Activated CD4-positive, alpha-beta T cell treated with anti-CD3 and anti-CD28 coated beads, Interleukin-2, amount 50 U/mL, for 48 hours (primary cell): ENCODE measurements around the gene TMEM184A.
"Not testable (repeated sequence)": the region's sequence is repeated elsewhere in the genome, so short reads cannot be mapped to it uniquely, and the experiment has no call there.

ENCODE experiments used
- DNase-seq, 2 experiments: peaks; one replicate each; pipeline ENCODE4 v3.0.0-alpha.2; 2020

The TMEM184A gene

DNA sequence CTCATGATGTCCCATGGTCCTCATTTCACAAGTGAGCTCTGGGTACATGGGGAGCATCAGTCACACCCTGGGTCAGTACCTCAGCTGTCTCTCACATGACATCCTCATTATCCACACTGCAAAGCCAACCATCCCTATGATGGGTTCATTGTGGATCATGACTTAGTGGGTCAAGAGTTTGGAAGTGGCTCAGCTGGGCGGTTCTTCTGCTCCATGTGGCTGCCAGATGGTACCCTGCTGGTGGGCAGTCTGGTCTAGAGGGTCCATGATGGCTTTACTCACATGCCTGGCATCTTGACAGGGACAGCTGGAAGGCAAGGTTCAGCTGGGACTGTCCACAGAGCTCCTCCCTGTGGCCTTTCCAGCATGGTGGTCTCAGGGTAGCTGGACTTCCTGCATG, 33.0 kb upstream of the TMEM184A start:
- DNase-seq: no peak

DNA sequence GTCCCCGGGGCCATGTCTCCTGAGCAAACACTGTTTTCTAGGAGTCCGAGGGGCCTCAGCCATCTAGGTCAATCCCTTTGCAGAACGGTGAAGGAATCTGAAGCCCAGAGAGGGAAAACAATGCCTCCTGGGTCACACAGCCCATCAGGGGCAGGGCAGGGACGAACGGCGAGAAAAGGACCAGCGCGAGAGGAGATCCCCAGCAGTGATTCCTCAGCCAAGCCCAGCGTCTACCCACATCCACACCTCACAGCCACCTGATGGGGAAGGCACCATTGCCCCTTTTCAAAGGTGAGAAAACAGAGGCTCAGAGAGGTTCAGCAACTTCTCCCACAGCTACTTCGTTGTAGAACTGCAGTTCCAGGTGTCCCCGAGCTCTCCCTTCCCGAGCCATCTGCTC, 31.7 kb upstream of the TMEM184A start:
- DNase-seq: no peak

DNA sequence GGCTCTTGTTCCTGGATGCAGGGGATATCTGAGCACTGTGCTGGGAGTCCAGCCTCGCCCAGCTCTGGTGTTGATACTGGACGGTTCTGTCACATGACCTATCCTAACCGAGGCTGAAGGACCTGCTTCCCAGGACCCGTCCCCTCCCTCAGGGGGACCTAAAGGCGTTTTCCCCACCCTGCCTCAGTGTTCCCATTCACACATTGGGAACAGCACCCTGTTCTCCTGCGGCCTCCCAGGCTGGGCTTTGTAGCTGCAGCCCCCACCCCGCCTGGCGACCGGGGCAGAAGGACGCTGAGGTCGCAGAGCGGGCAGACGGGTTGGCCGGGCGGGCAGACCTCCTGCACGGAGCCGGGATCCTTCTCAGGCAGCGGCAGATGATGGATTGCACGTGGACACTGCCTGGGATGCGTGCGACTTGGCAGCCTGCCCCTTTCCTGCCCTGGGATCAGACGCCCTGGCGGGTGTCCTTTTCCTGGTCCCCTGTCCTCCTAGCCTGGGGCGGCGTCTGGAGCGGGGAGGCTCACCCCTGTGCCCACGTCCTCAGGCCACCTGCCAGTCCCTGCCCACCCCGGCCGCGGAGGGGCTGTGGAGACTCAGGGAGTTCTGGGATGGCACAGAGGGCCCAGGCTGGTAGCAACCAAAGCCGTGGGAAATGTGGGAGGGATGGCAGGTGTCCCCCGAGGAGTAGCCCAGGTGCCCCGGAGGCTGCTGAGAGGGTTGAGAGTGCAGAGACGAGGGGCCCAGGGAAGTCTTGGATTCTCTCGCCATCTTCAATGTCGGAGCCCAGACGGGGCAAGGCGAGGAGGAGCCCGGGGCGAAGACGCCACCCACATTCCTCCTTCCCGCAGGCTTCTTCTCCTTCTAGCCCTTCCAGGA, 31.1 kb upstream of the TMEM184A start:
- DNase-seq: no peak

DNA sequence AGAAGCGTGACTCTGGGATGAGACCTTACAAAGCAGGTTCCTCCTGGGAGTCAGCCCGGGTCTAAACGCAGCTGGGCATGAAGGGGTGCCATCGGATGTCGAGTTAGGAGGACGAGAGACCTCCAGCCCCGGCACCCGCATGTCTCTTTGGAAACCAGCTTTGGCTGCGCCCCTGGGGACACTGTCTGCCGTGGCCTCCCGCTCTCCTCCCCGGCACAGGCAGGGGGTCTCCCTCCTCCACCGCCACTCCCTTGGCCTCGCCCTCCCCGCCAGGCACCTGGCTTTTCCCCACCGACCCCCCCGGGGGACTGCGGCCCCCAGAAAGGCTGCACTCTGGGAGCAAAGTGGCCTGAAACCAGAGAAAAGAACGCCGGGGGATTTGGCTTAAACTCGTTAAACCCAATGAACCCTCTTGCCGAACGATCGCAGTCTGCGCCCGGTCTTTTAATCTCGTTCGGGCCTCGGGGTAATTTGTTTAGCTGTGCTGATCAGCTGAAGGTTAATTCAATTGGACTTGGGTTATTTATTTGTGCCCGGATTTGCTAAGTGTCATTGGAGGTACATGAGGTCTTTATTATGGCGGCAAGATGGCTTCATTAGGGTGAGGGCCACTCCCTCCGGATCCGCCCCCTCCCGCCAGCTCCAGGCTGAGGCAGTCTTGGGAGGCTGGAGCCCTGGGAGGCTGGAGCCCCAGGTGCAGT, 30.3 kb upstream of the TMEM184A start:
- DNase-seq: no peak

DNA sequence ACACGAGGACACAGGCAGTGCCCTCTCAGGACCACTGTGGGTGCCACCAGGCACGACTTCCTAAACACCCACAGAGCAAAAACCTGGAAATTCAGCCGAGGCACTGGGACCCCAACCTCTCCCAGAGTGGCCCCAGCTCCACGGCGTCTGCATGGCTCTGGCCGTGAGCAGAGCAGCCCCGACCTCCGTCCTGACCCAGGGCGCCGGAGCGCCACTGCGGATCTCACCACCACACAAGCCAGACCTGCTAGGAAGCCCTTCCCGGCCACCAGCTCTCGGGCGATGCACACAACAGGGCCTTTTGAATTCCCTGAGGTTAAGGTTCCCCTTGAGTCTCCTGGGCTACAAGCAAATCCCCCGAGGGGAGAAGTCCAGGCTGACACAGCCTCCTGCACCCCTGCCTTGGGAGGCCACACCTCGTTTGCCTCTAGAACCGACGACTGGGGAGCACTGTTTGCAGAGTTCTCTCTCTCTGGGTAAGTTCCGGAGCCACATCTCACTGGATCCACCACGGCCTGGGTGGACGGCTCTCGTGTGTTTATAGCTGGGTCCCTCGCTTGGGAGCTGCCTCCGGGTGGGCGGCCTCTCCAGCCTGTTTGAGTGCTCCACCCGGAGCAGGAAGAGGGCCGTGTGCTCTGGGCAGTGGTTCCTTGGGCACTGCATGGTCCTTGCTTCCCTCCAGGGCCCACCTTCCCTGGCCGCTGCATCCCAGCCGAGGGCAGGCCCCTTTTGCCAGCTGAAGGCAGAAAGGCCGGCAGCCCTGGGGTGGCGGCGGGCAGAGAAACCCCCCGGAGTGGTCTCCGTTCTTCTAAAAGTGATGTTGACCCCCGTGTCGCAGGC, 29.4 kb upstream of the TMEM184A start:
- DNase-seq: no peak

DNA sequence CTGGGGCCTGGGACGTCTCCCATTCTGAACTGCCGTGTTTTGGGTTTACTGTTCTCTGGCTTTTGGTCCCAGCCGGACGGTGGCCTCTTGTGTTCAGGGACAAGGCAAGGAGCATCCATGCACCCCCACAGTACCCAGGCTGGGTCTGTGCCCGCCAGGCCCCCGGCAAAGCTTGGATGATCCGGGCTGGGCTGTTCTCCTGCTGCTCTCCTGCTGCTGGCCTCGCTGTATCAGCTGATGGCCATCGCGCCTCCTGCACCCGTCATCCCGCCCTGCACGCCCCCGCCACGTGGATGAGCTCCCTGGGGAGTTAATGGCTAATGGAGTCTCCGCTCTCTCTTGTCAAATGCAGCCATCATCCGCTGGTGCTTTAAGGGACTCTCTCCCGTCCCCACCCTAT, 28.7 kb upstream of the TMEM184A start:
- no peak for DNase-seq

DNA sequence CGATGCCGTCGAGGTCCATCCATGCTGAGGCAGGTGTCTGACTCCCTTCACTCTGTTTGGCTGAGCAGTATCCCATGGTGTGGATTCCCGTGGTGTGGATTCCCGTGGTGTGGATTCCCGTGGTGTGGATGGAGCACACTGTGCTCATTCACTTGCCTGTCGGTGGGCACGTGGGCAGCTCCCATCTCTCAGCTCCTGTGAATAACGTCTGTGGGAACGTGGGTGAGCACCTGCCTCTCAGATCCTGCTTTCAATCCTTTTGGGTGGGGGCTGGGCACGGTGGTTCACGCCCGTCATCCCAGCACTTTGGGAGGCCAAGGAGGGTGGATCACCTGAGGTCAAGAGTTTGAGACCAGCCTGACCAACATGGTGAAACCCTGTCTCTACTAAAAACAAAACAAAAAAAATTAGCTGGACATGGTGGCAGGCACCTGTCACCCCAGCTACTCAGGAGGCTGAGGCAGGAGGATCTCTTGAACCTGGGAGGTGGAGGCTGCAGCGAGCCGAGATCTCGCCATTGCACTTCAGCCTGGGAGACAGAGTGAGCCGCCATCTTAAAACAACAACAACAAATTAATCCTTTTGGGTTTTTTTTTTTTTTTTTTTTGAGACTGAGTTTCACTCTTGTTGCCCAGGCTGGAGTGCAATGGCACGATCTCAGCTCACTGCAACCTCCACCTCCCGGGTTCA, 27.4 kb upstream of the TMEM184A start:
- not testable (repeated sequence) for DNase-seq

DNA sequence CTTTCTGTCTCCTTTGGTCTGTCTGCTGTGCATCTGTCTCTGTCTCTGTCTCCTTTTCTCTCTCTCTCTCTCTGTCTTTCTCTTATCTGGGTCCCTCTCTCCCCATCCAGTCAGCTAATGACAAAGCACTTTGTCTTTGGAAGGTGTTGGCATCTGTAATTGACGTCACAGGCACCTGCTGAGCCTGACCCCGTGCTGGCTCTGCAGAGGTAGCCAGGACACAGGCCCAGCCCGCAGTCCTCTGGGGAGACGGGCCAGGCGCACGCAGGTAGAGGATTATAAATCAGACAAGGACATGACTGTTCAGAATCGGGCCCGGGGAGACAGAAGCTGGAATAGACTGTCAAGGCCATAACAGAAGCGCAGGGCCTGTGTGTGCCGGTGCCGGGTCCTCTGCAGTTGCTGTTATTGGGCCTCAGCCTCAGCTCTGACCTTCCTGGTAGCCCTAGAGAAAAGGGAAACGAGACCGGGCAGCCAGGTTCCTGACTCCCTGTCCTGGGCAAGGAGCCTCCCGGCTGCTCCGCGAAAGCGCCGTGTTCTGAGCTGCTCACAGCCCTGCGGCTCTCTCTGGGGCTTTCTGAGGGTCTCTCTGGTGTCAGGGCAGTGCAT, 24.5 kb upstream of the TMEM184A start:
- no peak for DNase-seq

DNA sequence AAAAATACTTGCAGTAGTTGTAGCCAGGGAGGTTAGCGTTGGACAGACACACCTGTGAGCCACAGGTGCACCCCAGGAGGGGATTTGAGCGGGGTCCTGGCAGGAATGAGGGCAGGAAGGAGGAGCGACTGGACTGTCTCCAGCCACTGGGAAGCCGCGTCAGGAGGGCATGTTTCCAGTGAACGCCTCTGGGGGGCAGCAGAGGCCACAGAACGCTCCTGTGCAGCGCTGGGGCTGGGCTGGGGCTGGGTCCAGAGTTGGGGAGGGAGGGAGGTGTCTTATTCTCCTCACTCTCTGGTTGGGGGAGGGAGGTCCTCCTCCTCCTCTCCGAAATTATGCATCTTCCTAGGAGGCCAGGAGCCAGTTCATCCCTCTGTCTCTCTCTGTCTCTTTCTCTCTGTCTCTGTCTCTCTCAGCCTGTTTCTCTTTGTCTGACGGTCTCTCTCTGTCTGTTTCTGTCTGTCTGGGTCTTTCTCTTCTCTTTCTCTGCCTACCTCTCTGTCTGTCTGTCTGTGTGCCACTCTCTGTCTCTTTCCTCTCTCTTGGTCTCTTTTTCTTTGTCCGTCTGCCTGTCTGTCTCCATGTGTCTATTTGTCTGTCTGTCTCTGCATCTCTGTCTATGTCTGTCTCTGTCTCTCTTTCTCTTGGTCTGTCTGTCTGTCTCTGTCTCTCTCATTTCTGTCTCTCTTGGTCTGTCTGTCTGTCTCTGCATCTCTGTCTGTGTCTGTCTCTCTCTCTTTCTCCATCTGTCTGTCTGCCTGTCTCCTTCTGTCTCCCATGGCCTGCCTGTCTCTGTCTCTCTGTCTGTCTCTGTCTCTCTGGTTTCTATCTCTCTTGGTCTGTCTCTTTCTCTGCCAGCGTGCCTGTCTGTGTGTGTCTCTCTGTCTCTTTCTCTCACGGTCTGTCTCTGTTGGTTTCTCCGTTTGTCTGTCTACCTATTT, 23.7 kb upstream of the TMEM184A start:
- peak; percentile 75 to 82 for DNase-seq

DNA sequence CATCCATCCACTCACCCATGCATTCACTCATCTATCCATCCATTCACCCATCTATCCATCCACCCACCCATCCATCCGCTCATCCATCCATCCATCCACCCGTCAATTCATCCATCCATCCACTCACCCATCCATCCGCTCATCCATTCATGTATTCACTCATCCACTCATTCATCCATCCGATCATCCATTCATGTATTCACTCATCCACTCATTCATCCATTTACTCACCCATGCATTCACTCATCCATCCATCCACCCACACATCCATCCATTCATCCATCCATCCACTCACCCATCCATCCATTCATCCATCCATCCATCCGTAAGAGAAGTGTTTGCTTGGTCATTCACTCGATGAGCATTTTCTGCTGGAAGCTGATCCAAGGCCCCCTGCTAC, 22.5 kb upstream of the TMEM184A start:
- no peak for DNase-seq

DNA sequence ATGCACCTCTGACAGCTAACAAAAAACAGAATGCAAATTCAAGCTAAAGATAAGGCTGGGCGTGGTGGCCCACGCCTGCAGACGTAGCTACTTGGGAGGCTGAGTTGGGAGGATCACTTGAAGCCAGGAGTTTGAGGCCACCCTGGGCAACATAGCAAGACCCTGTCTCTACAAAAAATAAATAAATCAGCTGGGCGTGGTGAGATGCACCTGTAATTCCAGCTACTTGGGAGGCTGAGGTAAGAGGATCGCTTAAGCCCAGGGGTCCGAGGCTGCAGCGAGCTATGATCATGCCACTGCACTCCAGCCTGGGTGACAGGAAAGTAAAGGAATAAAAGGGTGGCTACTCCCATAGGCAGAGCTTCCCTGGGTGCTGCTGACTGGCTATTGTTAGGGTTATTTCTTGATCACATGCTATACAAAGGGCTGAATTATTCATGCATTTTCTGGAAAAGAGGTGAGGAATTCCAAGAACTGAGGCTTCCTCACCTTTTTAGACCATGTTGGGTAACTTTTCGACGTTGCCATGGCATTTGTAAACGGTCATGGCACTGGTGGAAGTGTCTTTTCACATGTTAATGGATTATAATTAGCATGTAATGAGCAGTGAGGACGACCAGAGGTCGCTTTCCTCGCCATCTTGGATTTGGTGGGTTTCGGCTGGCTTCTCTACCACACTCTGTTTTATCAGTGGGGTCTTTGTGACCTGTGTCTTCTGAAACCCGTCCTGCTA, 20.7 kb upstream of the TMEM184A start:
- DNase-seq: no peak

DNA sequence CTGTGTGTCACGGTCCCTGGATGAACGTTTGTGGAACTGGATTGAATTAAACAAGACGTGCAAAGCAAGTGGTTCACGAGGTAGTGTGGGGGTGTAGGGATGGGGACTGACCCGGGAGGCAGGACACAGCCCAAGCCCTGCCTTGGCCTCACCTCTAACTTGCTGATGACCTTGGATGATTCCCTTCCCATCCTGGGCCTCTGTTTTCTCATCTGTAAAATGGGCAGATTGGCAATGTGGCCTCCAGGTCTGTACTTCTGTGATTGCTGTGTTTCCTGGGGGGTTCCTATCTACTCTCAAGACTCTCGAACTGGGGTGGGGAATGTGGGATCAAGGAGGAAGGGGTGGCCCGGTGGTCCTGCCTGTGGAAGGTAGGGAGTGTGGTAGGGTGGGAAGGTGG, 19.8 kb upstream of the TMEM184A start:
- DNase-seq: no peak

DNA sequence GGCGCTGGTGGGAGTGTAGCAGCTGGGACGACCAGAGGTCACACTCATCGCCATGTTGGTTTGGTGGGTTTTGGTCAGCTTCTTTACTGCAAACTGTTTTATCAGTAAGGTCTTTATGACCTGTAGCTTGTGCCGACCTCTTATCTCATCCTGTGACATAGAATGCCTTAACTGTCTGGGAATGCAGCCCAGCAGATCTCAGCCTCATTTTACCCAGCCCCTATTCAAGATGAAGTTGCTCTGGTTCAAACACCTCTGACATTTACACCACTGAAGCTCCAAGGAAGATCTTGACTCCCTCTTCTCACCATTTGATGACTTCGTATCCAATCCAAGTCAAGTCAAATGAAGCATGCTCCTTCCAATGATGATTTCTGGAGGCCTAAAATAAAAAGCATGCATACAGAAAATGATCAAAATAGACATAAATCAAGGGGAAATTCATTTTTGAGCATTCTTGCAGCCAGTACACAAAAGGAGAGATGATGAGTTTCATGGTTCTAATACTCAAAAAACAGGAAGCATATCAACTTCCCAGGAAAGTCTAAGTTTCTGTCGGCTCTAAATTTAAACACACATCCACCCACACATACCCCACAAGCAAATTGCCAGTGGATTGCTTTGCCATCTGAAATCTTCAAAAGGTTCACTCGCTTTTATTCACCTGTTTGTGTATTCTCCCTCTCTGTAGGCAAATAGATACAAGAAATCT, 16.3 kb upstream of the TMEM184A start:
- no peak for DNase-seq

DNA sequence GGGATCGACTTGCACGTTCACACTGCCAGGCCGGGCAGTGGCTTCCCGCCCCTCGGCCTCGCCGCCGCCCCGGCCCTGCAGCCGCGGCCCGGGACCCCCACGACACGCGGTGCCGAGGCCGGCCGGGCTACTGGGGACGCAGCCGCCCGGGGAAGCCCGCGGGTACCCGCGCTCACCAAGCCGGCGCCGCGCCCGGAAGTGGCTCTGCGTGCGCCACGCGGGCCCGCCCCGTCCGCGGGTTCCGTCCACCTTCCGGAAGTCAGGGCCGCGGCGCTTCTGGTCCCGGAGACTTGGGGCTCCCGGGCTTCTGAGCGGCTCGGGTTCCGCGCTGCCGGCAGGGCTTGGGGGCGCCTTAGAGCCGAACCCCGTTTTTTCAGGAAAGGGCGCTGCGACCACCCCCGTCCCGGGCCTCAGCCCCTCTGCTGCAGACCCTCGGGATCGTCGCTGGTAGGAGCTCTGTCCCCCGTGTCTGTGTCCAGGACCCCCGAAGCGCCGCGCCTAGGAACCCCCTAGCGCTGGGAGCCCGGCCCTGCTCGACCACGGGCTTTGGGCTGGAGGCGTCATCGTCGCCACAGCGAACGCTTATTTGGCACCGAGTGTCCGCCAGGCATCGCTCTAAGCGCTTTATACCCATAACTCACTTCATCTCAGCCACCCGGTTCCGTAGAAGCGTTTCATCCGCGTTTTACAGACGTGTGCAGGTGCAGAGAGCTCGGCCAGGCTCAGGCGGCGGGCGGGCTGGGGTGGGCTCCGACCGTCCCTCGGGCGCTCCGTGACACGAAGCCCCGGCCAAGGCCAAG, 14.0 kb upstream of the TMEM184A start, which contains the start of gene PSMG3:
Gene PSMG3 (minus strand): TSS at position 200 of the 800 bp plus-strand sequence. CDS start 693 bp downstream, outside the sequence.
- DNase-seq: peak; percentile 89 to 91

DNA sequence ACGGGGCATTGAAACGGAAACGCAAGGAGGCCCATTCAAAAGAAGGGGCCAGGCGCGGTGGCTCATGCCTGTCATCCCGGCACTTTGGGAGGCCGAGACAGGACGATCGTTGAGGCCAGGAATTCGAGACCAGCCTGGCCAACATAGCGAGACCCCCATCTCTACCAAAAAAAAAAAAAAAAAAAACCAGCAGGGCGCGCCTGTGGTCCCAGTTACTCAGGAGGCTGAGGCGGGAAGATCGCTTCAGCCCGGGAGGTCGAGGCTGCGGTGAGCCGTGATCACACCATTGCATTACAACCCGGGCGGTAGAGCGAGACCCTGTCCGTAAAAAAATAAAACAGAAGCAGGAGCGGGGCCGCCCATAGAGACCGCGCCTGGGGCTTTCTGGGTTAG, 13.4 kb upstream of the TMEM184A start:
- DNase-seq: no peak

DNA sequence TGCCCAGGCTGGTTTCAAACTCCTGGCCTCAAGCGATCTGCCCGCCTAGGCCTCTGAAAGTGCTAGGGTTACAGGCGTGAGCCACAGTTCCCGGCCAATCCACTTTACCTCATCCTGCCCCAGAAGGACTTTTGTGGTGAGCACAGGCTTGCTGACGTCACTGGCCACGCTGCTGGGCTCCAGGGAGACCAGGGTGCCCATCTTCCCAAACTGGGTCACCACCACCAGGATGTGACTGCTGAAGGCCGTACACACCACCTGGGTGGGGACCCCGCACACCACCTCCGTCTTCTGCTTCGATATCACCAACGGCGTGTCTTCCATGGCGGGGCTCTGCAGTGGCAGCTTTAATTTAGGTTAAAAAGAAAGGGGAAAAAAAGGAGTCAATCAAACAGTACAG, 13.0 kb upstream of the TMEM184A start:
- DNase-seq: peak; percentile 59 to 71

DNA sequence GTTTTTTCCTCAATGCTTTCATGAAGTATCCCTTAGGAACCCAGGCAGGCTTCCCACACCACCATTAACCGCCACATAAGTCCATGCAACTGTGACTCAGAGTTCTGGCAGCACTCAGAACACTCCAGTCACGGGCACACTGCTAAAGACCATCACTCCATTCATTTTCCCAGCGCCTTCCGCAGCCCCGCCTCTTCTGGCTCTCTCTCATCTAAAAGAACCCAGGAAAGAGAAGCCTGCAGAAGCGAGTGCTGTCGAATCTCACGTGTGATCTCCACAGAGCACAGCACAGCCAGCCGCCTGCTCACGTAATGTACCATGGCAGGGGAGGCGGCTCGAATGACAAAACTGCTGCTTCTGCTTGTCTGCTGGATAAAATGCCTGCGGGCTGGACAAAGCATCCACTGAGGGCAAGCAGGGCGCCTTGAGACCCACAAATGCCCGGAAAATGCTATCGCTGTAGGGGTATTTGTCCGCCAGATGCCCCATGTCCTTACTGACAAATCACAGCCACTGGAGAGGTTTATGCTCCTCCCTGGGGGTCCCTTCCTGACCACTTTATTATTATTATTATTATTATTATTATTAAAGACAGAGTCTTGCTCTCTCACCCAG, 12.0 kb upstream of the TMEM184A start:
- DNase-seq: no peak

DNA sequence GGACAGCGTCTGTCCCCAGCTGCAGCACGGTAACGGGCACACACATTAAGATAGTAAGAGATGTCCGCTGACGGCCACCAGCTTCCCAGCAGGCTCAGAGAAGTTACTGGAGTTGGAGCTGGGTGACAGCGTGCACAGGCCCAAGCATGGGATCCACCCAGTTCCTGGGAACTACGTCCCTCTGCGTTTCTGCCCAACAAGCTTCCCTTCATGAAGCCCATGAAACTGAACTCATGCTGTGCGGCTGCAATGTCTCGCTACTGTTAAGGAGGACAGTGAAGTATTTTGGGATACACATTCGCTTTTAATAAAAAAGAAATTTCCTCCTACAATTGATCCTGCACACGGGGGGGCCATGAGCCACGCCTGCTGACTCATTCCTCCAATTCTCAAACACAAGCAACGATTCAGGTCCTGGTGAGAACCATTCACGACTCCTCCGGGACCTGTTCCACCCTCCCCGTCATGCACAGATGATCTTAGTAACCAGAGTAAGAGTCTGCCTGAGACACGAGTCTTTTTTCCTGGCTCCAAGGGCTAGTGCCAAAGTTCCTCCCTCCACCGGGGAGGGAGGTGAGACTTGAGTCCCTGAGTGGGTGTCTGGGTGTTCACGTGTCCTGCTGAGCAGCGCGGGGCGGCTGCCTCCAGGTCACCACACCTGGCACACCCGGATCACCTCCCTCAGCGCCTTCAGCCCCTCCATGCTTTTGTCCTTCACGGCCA, 11.2 kb upstream of the TMEM184A start:
- no peak for DNase-seq
